Measurements from ENCODE around the gene PYROXD2. TPM values are rescaled to one million over a fixed set of nuclear protein-coding genes. Genes with fewer than 3 reads are reported as not detected.
A peak's percentile ranks its signal among the peaks of the same experiment; 100 is the strongest.

The PYROXD2 gene
- polyA plus RNA-seq, 1 experiment, result 23.1 TPM

- POLR2A ChIA-PET, result no interaction called here
- DNase-seq (ENCODE audit: low read depth), result no peak
- Histone ChIP-seq H3K36me3 (ENCODE audit: control insufficient read depth, insufficient read depth, low read length) (no peaks in the 10 kb centered on the region), H3K27me3 (ENCODE audit: control insufficient read depth, insufficient read depth, low read length) (no peaks in the 10 kb centered on the region), H3K4me3 (ENCODE audit: low read depth, low read length) (no peak overlapping the region)
- TF ChIP-seq, protein P1, sequence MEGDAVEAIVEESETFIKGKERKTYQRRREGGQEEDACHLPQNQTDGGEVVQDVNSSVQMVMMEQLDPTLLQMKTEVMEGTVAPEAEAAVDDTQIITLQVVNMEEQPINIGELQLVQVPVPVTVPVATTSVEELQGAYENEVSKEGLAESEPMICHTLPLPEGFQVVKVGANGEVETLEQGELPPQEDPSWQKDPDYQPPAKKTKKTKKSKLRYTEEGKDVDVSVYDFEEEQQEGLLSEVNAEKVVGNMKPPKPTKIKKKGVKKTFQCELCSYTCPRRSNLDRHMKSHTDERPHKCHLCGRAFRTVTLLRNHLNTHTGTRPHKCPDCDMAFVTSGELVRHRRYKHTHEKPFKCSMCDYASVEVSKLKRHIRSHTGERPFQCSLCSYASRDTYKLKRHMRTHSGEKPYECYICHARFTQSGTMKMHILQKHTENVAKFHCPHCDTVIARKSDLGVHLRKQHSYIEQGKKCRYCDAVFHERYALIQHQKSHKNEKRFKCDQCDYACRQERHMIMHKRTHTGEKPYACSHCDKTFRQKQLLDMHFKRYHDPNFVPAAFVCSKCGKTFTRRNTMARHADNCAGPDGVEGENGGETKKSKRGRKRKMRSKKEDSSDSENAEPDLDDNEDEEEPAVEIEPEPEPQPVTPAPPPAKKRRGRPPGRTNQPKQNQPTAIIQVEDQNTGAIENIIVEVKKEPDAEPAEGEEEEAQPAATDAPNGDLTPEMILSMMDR (IDR thresholded peaks at IDR 0.05; ENCODE audit: insufficient read depth, low read depth, low read length), result no peak
- CTCF ChIA-PET, result interaction anchor here (0.8 to 1.6 kb wide), 3 partner anchors 10 to 163 kb away, joined by 3 to 7 read pairs (median 3); partner anchors contain the start of gene PYROXD2
Observed at GRCh38 chr10:98405422-98405821, 9.6 kb downstream of the PYROXD2 start.

GRCh38 chr10:98404571-98405359 lies 10.2 kb downstream of the PYROXD2 start:
- DNase-seq (ENCODE audit: low read depth), result peak; percentile 60
- ChIA-PET POLR2A (interaction anchor here (0.7 kb wide), 1 partner anchor 8 kb away, joined by 6 read pairs; no protein-coding TSS in a partner anchor), CTCF (interaction anchor here (0.8 to 1.8 kb wide), 4 partner anchors 9 to 95 kb away, joined by 3 to 9 read pairs (median 4); no protein-coding TSS in a partner anchor)
- H3K36me3 ChIP-seq (ENCODE audit: control insufficient read depth, insufficient read depth, low read length), result no peaks in the 10 kb centered on the region
- H3K27me3 ChIP-seq (ENCODE audit: control insufficient read depth, insufficient read depth, low read length), result no peaks in the 10 kb centered on the region
- H3K4me3 ChIP-seq (ENCODE audit: low read depth, low read length), result no peak overlapping the region
- TF ChIP-seq, protein P1 (IDR thresholded peaks at IDR 0.05; ENCODE audit: insufficient read depth, low read depth, low read length), result no peak

GRCh38 chr10:98403812-98404504 lies 11.0 kb downstream of the PYROXD2 start:
- H3K4me3 ChIP-seq (ENCODE audit: low read depth, low read length), result no peak overlapping the region
- H3K27me3 ChIP-seq (ENCODE audit: control insufficient read depth, insufficient read depth, low read length), result no peaks in the 10 kb centered on the region
- ChIA-PET CTCF (interaction anchor here (0.8 to 1.8 kb wide), 4 partner anchors 9 to 95 kb away, joined by 3 to 9 read pairs (median 4); no protein-coding TSS in a partner anchor), POLR2A (interaction anchor here (0.7 kb wide), 1 partner anchor 9 kb away, joined by 6 read pairs; no protein-coding TSS in a partner anchor)
- H3K36me3 ChIP-seq (ENCODE audit: control insufficient read depth, insufficient read depth, low read length), result no peaks in the 10 kb centered on the region
- no peak for DNase-seq (ENCODE audit: low read depth)
- TF ChIP-seq, protein P1 (IDR thresholded peaks at IDR 0.05; ENCODE audit: insufficient read depth, low read depth, low read length), result no peak

DNA sequence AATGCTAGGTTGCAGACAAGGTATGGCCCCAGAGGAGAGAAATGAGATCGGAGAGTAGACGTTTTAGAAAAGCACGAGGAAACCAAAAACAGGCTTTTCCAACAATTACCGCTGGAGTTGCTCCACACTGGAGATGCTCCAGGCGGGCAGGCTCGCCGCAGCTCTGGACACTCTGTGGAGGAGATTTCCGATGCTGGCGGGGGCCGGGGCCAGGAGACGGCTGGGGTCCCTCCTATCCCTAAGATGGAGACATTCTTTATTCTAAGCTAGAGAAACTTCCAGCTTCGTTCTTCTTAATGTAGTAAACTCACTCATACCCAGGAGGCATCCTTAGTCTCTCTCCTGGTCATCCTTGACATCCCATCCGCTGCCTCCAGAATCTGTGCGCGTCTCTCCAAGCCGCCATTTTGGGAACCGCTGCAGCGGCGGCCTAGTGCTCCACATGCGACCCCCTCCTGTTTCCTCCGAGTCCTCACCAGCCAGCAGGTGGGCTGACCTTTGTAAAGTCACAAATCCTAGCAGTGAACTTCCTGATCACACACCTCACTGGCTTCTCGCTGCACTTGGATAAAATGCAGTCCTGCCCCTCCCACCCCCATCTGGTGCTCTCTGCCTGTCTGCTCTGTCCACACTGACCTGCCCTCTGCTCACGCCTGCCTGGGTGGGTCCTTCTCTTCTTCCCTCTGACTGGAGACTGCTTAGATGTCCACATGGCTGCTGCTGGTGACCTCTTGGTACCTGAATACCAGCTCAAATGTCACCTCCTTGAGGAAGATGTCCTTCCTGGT lies 11.9 kb downstream of the PYROXD2 start:
- CTCF ChIA-PET, result interaction anchor here (1.5 to 1.8 kb wide), 2 partner anchors 8 to 10 kb away, joined by 3 to 9 read pairs; no protein-coding TSS in a partner anchor
- Histone ChIP-seq H3K36me3 (ENCODE audit: control insufficient read depth, insufficient read depth, low read length) (peaks cover 2% of the 10 kb centered on the region; the same call in 1 of the 2 replicates), H3K27me3 (ENCODE audit: control insufficient read depth, insufficient read depth, low read length) (no peaks in the 10 kb centered on the region), H3K4me3 (ENCODE audit: low read depth, low read length) (no peak overlapping the region)
- DNase-seq (ENCODE audit: low read depth), result no peak
- TF ChIP-seq, protein P1 (IDR thresholded peaks at IDR 0.05; ENCODE audit: insufficient read depth, low read depth, low read length), result no peak
- POLR2A ChIA-PET, result interaction anchor here (0.6 kb wide), 1 partner anchor 9 kb away, joined by 3 read pairs; no protein-coding TSS in a partner anchor
